GM10266 (cell line): ENCODE results near the gene ANXA6.
"Not testable (repeated sequence)": the region's sequence is repeated elsewhere in the genome, so short reads cannot be mapped to it uniquely, and the experiment has no call there.

Experiments used
- DNase-seq: peaks from one replicate; pipeline ENCODE4 v3.0.0; 2012; ENCODE audit errors: extremely low spot score
- TF ChIP-seq, protein P1 (sequence below): IDR thresholded peaks from 2 replicates; pipeline ENCODE4 v1.5.1; 2012; ENCODE audit warnings: mild to moderate bottlenecking, low read depth; ENCODE audit not compliant: control insufficient read depth, insufficient read depth; ENCODE audit errors: missing control alignments

The ANXA6 gene

DNA sequence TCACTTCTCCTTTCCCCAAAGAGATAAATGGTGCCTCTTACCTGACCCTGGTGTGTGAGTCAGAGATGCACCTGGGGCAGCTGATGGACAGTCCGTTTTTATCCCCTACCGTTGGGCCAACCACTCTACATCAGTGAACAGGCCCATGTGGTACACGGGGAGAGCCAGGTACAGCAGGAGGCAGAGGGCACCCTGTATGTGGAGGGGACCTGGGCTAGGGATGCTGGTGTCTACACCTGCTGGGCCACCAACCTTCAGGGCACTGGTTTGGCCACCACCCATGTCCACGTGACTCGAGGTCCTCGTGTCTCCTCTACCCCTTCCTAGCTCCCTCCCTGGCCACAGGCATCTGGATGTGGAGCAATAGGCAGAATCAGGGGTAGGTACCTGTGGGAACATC is 22.7 kb upstream of the ANXA6 start:
- TF ChIP-seq, protein P1, sequence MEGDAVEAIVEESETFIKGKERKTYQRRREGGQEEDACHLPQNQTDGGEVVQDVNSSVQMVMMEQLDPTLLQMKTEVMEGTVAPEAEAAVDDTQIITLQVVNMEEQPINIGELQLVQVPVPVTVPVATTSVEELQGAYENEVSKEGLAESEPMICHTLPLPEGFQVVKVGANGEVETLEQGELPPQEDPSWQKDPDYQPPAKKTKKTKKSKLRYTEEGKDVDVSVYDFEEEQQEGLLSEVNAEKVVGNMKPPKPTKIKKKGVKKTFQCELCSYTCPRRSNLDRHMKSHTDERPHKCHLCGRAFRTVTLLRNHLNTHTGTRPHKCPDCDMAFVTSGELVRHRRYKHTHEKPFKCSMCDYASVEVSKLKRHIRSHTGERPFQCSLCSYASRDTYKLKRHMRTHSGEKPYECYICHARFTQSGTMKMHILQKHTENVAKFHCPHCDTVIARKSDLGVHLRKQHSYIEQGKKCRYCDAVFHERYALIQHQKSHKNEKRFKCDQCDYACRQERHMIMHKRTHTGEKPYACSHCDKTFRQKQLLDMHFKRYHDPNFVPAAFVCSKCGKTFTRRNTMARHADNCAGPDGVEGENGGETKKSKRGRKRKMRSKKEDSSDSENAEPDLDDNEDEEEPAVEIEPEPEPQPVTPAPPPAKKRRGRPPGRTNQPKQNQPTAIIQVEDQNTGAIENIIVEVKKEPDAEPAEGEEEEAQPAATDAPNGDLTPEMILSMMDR = no peak
- no peak for DNase-seq

GRCh38 chr5:151179489-151179840 is 21.9 kb upstream of the ANXA6 start:
- TF ChIP-seq, protein P1 = no peak
- no peak for DNase-seq

DNA sequence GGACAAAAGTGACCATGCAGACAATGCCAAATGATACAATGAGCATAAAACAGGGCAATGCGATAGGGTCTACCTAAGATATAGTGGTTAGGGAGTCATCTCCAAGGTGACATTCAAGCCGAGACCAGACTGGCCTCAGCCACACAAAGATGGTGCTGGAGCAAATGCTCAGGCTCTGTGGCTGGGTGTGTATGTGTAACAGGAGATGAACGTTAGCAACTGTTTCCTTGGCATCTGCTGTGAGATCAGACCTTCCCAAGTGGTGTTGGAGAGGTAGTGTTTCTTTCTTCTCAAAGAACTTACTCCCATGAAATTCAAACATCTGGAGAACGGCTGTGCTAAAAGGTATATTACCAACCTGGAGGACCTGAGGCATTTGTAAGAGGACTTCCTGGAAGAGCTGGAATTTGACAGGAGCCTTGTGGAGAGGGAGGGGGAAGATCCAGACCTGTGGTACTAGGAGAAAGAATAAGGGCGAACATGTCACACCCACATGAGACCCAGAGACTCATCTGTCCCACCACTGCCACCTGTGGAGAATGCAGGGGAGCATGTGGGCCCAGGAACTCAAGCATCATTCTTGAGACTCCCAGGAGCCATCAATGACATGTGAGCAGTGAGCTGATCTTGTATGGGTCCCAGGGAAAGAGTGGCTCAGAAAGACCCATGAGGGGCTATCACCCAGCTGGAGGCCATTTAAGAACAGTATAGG is 21.4 kb upstream of the ANXA6 start:
- DNase-seq = no peak
- TF ChIP-seq, protein P1 = no peak

DNA sequence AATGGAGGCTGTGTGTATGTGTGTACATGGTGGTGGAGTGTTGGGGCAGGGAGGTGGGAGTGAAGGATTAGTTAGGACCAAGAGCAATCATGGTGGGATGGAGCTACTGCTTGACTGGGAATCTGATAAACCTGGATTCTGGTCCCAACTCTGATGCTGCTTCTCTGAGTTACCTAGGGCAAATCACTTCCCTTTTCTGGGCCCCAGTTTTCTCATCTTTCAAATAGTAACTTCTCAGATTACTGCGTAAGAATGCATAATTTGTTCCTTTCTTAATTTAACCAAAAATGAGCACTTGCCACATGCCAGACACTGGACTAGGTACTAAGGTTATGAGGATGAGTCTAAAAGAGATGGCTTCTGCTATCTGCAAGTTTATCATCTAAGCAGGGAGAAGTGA is 20.8 kb upstream of the ANXA6 start:
- no peak for DNase-seq
- TF ChIP-seq, protein P1 = no peak

- DNase-seq = not testable (repeated sequence)
Observed at GRCh38 chr5:151176268-151176667, 18.7 kb upstream of the ANXA6 start.

DNA sequence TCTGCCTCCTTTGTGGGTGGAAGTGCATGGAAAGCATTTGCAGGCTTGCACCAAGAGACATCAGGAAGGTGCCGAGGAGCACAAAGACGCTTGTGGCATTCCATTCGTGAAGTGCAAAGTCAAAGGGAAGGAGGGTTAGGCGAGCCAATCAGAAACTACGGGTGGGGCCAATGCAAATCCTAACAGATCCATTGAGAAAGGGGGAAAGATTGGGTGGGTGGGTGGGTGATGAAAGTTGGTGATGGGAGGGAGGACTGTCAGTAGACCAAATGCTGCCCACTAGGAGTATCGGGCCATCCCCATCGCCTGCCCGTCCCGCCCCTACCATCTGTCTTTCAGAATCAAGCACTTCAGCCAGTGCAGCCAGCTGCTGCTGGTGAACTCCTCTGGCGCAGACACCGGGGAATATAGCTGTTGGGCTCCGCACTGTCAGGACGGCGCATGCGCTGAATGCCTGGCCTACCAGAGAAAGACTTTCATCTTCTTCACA is 17.1 kb upstream of the ANXA6 start:
- no peak for DNase-seq
- TF ChIP-seq, protein P1 = no peak

- DNase-seq = no peak
Observed at GRCh38 chr5:151173711-151174611, 16.4 kb upstream of the ANXA6 start.

More at GRCh38 chr5:151173711-151174611, 16.4 kb upstream of the ANXA6 start:
- TF ChIP-seq, protein P1 = no peak
